Stimulated activated CD8-positive, alpha-beta memory T cell treated with anti-CD3 and anti-CD28 coated beads, Interleukin-4, amount 100 ng/mL, for 4 hours (primary cell): ENCODE measurements around the gene SNAP47.

Source experiments
- DNase-seq, 2 donors: peaks; one replicate each; pipeline ENCODE4 v3.0.0-alpha.2; 2020; ENCODE audit warnings: low read depth in 2 of 2, low spot score in 1 of 2

Gene SNAP47

DNA sequence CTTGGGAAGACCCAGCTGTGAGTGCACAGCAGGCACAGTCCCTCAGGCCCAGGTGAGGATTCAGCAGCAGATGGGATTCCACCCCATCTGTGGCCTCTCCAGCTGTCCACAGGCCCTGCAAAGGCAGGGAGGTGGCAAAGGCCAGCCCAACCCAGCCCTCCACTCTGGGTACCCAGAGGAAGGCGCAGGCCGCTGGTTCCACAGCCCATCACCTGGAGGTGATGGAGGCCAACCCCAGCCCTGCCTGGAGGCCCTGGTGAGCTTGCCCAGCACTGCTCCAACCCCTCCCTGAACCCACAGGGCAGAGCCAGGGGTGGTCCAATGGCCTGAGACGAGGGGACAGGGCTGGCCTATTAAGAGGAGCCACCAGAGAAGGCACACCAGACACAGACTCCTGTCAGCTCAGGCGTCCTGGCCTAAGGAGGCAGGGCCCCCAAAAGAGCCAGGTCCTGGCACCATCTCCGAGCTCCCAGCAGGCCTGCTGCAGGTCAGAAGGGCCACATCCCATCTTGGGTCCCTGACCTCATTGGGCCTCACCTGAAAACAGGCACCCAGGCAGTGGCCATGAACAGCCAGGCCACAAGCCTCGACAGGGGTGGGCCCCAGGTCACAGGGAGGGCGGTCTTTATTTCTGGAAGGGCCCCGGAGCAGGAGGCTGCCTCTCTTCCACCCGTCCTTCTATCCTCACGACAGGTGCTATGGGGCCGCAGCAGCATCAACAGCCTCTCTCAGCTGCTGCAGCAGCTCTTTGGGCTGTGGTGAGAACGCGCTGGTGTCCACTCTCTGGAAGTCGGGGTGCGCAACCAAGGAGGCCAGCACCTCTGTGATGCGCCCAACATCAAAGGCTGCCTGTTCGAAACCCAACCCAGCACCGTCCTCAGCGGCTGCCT lies 3.3 kb upstream of the SNAP47 start:
- DNase-seq, result no peak

DNA sequence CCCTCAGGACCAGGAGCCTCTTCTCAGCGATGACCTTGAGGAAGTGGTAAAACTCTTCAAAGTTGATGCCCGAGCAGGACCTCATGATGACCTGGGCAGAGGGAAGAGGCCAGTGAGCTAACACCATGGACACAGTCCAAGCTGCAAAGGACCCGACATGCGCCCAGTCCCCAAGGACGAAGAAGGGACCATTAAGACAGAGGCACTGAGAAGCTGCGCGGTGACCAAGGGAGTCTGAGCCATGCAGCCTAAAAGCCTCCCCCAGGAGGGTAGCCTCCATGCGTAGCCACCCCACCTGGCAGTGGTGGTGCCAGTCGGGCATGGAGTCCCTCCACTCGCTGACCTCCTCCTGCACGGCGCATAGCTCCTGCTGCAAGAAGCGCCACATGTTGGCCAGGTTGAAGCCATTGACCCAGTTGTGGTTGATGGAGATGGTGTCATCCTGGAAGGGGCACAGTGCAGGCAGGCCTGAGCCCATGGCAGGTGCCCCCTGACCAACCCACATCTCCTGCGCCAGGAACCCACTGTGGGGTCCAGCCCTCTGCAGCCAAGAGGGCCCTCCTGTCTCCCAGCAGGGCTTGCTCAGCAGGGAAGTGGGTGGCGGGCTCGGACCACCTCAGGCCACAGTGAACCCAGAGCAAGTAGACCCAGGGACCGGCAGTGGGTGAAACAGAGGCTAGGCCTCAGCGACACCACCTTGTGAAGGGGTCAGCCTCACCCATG lies 2.5 kb upstream of the SNAP47 start:
- DNase-seq, result no peak

DNA sequence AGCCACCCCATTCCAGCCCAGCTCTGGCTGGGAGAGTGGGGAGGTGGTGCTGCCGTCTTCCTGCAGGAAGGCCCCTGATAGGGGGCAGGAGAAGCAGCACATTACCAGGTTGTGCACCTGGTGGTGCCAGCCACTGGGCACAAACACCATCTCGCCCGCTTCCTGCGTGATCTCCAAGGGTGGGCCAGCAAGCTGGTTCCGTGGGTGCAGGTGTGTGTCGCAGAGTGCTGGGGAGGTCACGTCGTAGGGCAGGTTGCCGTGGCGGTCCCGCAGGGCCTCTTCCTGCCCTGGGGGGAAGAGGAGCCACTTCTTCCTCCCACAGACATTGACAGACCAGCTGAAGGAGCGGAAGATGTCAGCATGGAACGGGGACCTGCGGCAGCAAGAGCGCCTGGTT lies 1.9 kb upstream of the SNAP47 start:
- DNase-seq, result no peak

DNA sequence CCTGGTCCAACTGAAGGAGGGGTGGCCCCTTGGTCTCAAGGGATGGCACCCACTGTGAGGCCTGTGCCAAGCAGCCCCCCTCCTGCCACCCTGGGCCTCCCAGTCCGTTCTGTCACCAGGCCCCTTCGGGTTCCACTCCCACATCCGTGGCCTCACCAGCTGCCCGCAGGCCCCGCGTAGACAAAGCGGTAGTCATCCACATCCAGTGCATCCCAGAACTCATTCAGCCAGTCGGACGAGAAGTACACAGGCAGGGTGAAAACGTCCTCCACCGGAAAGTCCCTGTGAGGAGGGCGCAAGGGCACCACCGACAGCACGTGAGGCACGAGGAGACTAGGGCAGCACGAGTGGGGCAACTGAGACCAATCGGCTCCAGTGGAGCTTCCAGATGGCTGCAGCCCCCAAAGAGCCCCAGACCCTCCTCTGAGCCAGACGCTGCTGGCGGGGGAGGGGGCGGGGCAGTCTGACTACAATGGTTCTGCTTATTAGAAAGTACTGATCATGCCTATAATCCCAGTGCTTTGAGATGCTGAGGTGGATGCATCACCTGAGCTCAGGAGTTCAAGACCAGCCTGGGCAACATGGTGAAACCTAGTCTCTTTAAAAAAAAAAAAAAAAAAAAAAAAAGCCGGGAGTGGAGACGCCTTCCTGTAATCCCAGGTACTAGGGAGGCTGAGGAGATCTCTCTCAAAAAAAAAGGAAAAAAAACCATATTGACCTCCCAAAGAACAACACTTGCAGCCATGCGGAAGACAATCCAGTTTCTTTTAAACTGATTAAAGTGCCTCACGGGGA lies 1.3 kb upstream of the SNAP47 start:
- DNase-seq, result no peak

DNA sequence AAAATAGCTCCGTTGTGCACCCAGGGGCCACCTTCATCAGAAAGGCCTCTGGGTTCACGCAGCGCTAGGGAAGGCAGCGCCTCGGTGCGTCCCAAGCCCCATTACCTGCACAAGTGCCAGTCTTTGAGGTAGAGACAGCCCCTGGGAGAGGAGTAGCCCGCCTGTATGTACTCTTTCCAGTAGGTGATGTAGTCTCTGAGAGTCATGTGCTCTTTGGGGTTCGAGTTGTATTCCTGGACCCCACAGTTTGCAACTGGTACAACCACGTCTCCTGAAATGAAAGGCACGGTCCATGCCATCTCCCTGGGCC lies 734 bp upstream of the SNAP47 start:
- DNase-seq, result no peak

DNA sequence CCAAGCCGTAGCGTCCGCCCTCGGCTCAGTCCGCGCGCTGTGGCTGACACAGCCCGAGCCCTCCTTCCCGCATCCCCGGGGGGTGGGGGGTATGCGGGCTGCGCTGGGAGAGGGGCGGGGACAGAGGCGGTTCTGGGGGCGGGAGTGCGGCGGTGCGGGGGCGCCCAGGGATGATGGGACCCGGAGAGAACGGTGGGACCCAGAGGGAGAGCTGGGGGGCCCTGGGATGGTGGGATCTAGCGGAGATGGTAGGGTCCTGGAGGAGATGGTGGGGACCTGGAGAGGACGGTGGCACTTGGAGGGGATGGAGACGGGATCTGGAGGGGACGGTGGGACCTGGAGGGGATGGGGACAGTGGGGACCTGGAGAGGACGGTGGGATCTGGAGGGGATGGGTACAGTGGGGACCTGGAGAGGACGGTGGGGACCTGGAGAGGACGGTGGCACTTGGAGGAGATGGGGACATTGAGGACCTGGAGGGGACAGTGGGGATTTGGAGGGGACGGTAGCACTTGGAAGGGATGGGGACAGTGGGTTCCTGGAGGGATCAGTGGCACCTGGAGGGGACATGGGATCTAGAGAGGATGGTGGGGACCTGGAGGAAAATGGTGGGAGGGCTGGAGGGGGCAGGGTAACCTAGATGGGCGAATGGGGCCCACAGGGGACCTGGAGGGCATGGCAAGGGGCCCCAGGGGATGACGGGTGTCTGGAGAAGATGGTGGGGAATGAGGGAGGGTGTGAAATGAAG lies 477 bp downstream of the SNAP47 start:
- DNase-seq, result no peak

DNA sequence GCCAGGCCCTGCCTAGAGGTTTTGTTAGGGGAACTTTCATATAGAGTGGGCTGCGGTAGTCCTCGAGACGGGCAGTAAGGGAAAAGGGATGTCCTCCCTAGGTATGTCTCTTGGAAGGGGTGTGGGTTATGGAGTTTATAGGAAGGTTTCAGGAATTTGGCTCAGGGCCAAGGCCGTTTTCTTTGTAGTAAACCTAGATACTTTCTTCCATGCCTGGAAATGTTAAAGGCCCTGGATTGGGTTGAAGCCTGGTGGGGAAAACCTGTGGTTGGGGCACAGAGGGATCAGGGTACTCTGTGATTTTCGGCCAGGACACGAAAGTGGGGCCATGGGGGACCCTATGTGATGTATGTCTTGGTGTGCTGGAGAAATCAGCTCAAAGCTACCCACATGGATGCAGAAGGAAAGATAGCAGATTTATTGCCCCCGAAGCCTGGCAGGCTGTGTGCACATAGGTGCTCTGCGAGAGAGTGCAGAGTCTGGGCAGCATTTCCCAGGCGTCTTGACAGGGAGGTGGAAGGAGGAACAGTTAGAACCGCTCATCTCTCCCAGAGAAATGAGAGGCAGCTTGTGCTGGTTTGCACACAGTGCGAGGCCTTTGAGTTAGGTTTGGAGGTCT lies 1.7 kb downstream of the SNAP47 start:
- DNase-seq, result no peak

DNA sequence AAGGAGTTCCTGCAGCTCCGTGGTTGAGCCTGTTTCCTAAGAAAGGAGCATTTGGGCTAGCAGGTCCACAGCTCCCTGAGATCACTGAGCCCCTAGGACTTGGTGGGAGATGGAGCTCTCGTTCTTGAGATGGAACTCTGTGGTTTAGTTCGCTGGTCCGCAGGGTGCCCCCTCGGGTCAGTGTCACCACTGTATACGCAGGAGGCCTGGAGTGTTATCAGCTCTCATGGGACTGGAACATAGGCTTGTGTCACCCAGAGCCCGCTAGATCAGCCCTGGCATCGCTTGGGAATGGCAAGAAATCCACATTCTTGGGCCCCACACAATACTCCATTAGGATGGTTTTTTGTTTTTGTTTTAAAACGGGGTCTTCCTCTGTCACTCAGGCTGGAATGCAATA lies 3.6 kb downstream of the SNAP47 start:
- DNase-seq, result no peak

DNA sequence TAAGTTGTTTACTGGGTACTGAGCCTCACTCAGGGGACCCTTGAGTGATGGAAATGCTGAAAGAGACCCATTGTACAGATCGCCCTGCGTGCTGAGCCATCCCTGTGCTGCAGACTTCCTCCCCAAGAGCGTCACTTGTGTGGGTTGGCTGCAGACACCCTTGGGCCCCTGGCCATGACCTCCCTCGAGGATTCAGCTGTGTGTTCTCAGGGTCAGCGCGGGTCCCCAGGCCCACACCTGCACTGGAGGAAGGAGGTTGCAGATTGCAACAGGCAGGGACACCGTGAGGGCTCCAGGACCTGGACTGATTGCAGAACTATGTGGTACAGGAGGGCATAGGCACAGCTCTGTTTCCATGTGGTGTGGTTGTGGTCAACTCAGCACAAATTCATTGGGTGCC lies 4.4 kb downstream of the SNAP47 start:
- DNase-seq, result no peak

DNA sequence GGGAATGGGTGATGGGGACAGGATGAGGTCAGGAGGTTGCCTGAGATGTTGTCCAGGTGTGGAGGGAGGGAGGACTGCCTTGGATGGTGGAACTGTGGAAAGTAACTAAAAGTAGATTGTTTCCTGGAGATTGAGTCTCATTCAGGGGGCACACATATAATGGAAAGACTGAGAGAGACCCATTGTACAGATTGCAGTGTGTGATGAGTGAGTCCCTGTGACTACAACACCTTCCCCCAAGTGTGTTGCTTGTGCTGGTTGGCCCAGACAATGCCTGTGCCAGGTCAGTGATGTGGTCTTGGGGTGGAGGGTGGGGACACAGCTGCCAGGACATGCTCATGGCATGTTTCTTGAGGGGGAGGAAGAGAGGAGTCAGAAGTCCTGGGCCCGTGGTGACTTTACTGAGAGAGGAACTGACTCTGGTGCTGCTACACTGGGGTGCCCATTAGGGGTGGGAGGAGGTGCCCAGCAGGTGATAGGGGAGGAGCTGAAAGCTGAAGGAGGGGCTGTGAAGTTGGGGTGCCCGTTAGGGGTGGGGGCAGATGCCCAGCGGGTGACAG lies 5.2 kb downstream of the SNAP47 start:
- DNase-seq, result no peak

DNA sequence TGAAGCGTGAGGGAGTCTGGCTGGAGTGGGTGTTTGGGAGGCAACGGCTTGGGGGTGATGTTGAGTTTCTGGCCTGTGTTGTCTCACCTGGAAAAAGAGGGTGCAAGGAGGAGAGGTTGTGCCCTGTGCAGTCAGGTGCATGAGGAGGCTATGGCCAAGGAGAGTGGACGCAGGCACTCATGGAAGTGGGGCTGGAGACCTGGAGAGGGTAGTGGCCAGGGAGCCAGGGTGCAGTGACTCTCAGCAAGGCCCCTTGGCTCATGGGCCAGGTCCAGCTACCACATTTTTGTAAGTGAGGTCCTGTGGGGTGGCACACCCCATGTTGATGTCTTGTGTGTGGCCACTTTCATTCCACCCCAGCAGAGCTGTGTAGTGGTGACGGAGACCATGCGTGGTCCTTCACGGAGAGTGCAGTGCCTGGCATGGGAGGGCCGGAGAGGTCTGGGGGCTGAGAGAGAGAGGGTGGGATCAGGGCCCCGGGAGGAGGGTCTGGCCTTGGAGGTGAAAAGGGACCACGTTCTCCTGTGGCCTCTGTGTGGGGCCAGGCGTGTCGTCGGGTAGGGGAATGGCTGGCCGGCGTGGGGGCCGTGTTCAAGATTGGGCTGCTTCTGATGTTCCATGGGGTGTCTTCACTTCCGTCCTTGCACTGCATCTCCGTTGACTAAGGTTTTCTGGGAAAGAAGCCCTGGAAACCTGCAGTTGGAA lies 6.1 kb downstream of the SNAP47 start:
- DNase-seq, result no peak

DNA sequence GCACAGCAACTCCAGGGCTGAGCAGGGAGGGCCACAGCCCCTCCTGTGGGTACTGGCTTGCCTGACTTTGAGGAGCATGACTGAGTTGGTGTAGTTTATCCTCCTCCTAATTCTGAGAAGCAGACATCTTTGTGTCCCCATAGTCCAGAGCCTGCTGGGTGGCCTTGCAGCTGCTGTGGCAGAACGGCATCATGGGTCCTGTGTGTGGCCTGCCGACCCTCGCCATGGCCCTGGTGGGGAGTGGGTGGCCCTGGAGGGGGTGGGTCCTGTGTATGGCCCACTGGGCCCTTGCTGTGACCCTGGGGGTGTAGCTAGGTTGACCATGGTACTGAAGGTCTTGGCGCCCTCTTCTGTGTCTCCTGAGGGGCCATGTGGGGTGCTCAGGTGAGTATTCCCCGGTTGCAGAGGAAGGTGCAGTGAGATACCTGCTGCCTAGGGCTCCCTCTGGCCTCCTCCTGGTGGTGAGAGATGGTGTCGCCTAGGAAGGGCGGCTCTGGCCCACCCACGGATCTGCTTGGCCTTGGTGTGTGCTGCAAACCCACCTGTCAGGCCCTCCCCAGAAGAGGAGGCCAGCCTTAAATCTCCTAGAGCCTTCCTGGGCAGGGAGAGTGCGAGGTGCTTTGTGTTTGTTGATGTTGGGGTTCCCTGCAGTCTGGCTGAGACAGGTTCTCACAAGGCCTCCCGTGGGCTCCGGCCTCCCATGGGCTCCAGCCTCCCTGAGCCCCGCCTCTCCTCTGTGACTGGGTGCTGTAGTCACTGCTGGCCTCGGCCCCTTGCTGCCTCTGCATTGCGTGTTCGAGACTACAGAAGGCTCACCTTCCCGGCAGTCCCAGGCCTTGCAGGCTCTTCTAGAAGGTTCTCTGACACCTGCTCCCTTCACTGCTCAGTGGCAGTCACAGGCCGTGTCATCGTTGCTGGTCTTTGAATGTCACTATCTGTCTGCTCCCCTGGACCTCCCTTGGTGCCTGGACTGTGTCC lies 7.8 kb downstream of the SNAP47 start:
- no peak for DNase-seq

DNA sequence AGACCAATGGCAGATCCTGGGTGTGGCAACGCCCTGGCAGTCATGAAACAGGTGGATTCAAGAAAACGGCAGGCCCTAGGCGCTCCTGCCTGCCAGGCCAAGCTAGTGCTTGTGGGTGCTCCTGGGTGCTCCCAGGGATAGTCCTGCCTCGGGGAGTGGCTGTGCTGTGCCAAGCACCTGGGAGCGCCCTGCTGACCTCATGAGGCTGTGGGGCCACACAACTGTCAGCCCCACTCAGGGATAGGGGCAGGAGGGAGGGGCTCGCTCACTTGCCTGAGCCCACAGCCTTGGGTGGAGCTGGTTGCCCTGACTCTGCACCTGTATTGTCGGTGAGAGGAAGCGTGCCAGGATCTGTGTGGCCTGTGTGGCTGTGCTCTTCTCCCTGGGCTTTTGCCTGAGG lies 9.4 kb downstream of the SNAP47 start:
- no peak for DNase-seq

DNA sequence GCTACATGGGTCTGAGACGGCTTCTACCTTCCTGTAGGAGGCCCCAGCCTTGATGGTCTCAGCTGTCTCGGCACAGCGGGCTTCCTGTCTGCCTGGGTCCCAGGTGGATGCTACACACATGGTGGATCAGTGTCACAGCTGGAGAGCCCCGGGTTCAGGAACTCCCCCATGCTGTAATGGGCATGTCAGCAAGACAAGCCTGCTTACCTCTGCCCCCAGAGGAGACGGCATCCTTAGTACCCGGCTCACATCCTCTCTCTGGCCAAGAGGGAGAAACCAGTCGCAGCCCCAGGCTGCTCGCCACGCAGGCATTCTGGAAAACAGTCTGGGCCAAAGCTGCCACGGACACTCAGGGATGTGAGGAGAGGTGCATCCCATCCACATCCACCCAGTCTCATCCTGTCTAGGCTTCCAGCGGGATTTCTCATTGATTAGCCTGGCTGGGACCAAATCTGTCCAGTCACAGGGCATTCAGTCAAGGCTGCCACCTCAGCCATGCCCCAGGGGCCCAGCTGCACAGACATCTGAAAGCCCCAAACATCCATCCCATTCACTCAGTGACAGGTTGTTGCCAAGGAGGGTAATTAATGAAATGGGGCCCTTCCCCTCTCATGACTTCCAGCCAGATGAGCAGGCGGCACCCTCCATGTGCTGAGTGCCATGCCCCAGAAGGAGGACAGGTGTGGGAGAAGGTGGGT lies 10.5 kb downstream of the SNAP47 start:
- no peak for DNase-seq

DNA sequence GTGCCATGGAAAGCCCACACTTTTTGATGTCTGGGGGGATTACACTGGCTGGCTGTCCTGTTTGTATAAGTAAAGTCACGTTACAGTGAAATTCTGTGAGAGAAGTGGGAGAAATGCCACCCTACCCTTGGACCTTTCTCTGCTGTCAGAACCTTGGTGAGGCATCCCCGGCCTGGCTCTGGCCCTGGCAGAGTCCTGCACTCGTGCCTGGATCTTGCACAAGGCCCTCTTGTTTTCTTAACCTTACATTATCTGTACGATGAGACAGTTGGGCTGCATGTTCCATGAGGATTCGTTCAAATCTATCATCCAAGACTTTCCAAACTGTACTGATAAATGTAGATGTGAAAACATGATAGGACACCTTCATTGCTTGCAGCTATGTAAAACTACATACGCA lies 11.4 kb downstream of the SNAP47 start:
- DNase-seq, result no peak

DNA sequence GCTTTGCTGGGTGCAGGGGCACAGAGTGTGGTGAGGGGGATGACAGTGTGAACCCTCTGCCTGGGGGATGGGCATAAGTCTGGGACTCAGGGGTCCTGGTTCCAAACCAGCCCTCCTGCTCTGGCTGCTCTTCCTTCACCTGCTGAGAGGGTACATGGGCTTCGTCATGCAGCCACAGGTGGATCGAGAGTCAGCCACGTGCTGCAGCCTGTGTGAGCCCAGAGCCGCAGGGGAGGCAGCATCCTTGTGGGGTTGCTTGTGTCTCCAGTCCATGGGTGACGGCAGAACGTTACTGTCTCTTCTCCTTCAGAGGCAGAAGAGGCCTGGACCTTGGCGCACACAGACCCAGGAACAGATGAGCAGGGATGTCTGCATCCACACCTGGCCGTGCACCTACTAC lies 12.1 kb downstream of the SNAP47 start:
- DNase-seq, result no peak

DNA sequence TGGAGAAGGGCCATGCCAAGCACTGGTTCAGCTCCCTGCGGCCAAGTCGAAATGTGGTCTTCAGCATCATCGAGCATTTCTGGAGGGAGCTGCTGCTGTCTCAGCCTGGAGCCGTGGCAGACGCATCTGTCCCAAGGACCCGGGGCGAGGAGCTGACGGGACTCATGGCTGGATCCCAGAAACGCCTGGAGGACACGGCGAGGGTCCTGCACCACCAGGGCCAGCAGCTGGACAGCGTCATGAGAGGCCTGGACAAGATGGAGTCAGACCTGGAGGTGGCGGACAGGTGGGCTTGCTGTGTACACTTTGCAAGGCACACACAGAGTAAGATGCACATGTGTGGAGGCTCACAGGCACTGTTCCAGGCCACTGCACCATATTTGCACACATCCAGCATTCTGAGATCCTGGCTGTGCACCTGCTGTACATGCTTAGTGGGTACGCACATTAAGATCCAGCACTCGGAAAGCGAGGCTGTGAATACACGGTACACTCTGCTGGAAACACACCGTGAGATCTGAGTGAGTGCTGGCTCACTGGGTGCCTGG lies 12.8 kb downstream of the SNAP47 start:
- no peak for DNase-seq
